Neural cell (in vitro differentiated cells): ENCODE results near the gene C2orf72.

Experiments
- CTCF ChIP-seq: fragments of 450-650 bp; IDR thresholded peaks from 2 replicates; pipeline ENCODE4 v1.5.1; 2014; ENCODE audit warnings: antibody characterized with exemption, mild to moderate bottlenecking, moderate library complexity; ENCODE audit not compliant: poor library complexity, severe bottlenecking
- EP300 ChIP-seq: fragments of 450-650 bp; conservative IDR thresholded peaks from 2 replicates; pipeline ENCODE4 v1.6.1; 2014; ENCODE audit warnings: antibody characterized with exemption, mild to moderate bottlenecking, moderate library complexity; ENCODE audit not compliant: poor library complexity, severe bottlenecking
- EZH2 ChIP-seq: fragments of 200-600, 300-800 bp; shearing (Covaris generic), sonication (generic); IDR thresholded peaks from 2 replicates; pipeline ENCODE4 v1.6.1; 2014; ENCODE audit warnings: antibody characterized with exemption, low read length, borderline replicate concordance, mild to moderate bottlenecking; ENCODE audit not compliant: insufficient read depth, poor library complexity, severe bottlenecking
- MXI1 ChIP-seq: fragments of 450-650 bp; conservative IDR thresholded peaks from 2 replicates; pipeline ENCODE4 v1.6.1; 2014; ENCODE audit warnings: antibody characterized with exemption, mild to moderate bottlenecking; ENCODE audit not compliant: poor library complexity, severe bottlenecking
- RAD21 ChIP-seq: fragments of 450-650 bp; conservative IDR thresholded peaks from 2 replicates; pipeline ENCODE4 v1.6.1; 2014; ENCODE audit warnings: antibody characterized with exemption, mild to moderate bottlenecking, moderate library complexity
- REST ChIP-seq: IDR thresholded peaks from 2 replicates; pipeline ENCODE4 v1.6.1; 2012; ENCODE audit warnings: borderline replicate concordance
- SMC3 ChIP-seq: fragments of 450-650 bp; conservative IDR thresholded peaks from 2 replicates; pipeline ENCODE4 v1.6.1; 2014; ENCODE audit warnings: antibody characterized with exemption, mild to moderate bottlenecking, moderate library complexity; ENCODE audit not compliant: poor library complexity
- TAF1 ChIP-seq: IDR thresholded peaks from 2 replicates; pipeline ENCODE4 v1.6.1; 2012; ENCODE audit warnings: low read depth

GRCh38 chr2:231051116-231051515, 13.8 kb downstream of the C2orf72 start:
- no peak for TF ChIP-seq CTCF
- no peak for TF ChIP-seq RAD21
- no peak for TF ChIP-seq REST
- TF ChIP-seq EZH2: no peak
- TF ChIP-seq MXI1: no peak
- TF ChIP-seq TAF1: no peak
- TF ChIP-seq EP300: no peak
- TF ChIP-seq SMC3: no peak
